Heart right ventricle (tissue), 16 donors: Measurements from ENCODE around the gene SRMS. TPM values are rescaled to one million over a fixed set of nuclear protein-coding genes. Genes with fewer than 3 reads are reported as not detected.

Experiments
- ATAC-seq, 8 donors: fragments of 200-7000 bp; cut with Tn5 transposase; one replicate each; pipeline ENCODE4 v1.9.1; 2020; ENCODE audit warnings: mild to moderate bottlenecking in 8 of 8, moderate library complexity in 8 of 8, moderate number of reproducible peaks in 1 of 8
- DNase-seq, 2 donors: peaks; one replicate each; pipeline ENCODE4 v3.0.0-alpha.2; 2020
- H3K27ac ChIP-seq, 10 donors: fragments of 200-600 bp; sonication (generic) in 2 of 10; one replicate each; pipeline versions ENCODE4 v1.5.0 to v1.8.0; 2020 to 2022; ENCODE audit warnings: mild to moderate bottlenecking in 3 of 10
- H3K27me3 ChIP-seq, 7 donors: fragments of 200-600 bp; one replicate each; pipeline ENCODE4 v1.8.0; 2021 to 2022; ENCODE audit warnings: mild to moderate bottlenecking in 2 of 7
- H3K36me3 ChIP-seq, 9 donors: fragments of 200-600 bp; sonication (generic) in 1 of 9; one replicate each; pipeline versions ENCODE4 v1.5.0 to v1.8.0; 2020 to 2022; ENCODE audit warnings: mild to moderate bottlenecking in 2 of 9
- H3K4me1 ChIP-seq, 9 donors: fragments of 200-600 bp; sonication (generic) in 1 of 9; one replicate each; pipeline versions ENCODE4 v1.5.0 to v1.8.0; 2020 to 2022; ENCODE audit warnings: mild to moderate bottlenecking in 4 of 9
- H3K4me3 ChIP-seq, 10 donors: fragments of 200-600 bp; sonication (generic) in 2 of 10; one replicate each; pipeline versions ENCODE4 v1.5.0 to v1.8.0; 2020 to 2022; ENCODE audit warnings: mild to moderate bottlenecking in 7 of 10, moderate library complexity in 2 of 10
- H3K9me3 ChIP-seq, 11 donors: fragments of 200-600 bp in 10 of 11; sonication (generic) in 2 of 11; one replicate each; pipeline versions ENCODE4 v1.5.0 to v1.8.0; 2013 to 2022; ENCODE audit warnings: mild to moderate bottlenecking in 2 of 11, control low read depth in 1 of 11, moderate library complexity in 1 of 11
- CTCF ChIP-seq, 9 donors: fragments of 200-600 bp; sonication (generic) in 2 of 9; IDR thresholded peaks; one replicate each; pipeline versions ENCODE4 v1.5.0 to v1.8.0; 2021 to 2022; ENCODE audit warnings: antibody characterized with exemption in 9 of 9, mild to moderate bottlenecking in 5 of 9, moderate library complexity in 1 of 9
- WGBS, 2 donors: extraction: QIAGEN DNeasy Blood & Tissue Kit; methylation state at CpG; one replicate each; pipeline ENCODE4 v1.1.7; 2013; ENCODE audit warnings: inconsistent platforms in 1 of 2; 5-methylcytosine and 5-hydroxymethylcytosine counted together
- intact Hi-C, 10 donors: fragments of 100-400 bp; cut with DNase I; formaldehyde crosslinking; loops; one replicate each; pipeline versions ENCODE4 v1.11.1 to v1.14.2; 2022
- polyA plus RNA-seq, 2 donors: library from polyadenylated mRNA; stranded (reverse); fragments of 200-250 nt; gene quantifications; one replicate each; pipeline ENCODE4 v1.2.3, GENCODE V29; 2013
- total RNA-seq, 10 donors: library from RNA; stranded (reverse); fragmentation: NEBNext Ultra II Directional in 3 of 10; extraction: Animal tissue kit (Norgen Biotek cat#: 25700) in 3 of 10; gene quantifications; one replicate each; pipeline versions ENCODE4 v1.2.1 to v1.2.4, GENCODE V29; 2021 to 2023
- donor health status: Arrhythmogenic right ventricular cardiomyopathy.
- donor health status: ischemic (EF 13 %, LVEDD 7.1; RV severe dilation, severe dysfunction).
- donor health status: healthy with polysubstance abuse.
- donor health status: DM: no; HTN: yes; CAD: no.
- donor health status: DM: no; HTN: no; CAD: no.
- donor health status: ischemic (EF 25% LVEDD 6.9; RV normal size, moderate dysfunction).
- donor health status: ischemic (EF 25% LVEDD 5.7; RV mildly dilated, moderate dysfunction).
- donor health status: healthy.
- donor health status: DM: yes; HTN: yes; CAD: no.
- donor health status: Ischemic cardiomyopathy.
- donor health status: ischemic (EF 35%, LVEDD 5.7; RV mildly dilated, moderate dysfunction).
- donor health status: nonischemic (EF 11% LVEDD 7.7; RV severe dilation, severe dysfunction).
- donor health status: DM: yes; HTN: yes; CAD: no.
- donor health status: PGD.
- donor health status: ischemic (EF 29% LVEDD 5.4; RV normal size, mild dysfunction).
- donor health status: nonischemic (EF 23%, LVEDD 6.1; RV moderate dilation, normal function).

Gene SRMS
- total and polyA plus RNA-seq, 12 donors: not detected

GRCh38 chr20:63532449-63532971, 15.0 kb downstream of the SRMS start:
- intact Hi-C loops: loop anchor here in 3 of 10 donors (10.0 kb wide), 1 partner anchor 332 kb away; the partner anchor contains the start of genes ABHD16B (in 3 of the 3) and TPD52L2 (in 3 of the 3)
- 80 to 84% methylated on average over 24 of the region's 24 CpGs for WGBS, 2 donors
- Histone ChIP-seq H3K4me1 (peaks cover 0 to 25% (median 4%) of the 10 kb centered on the region in 9 donors), H3K27ac (no peak overlapping the region), H3K36me3 (no peaks in the 10 kb centered on the region), H3K9me3 (no peaks in the 10 kb centered on the region), H3K27me3 (peaks cover 0 to 38% (median 20%) of the 10 kb centered on the region in 7 donors), H3K4me3 (no peak overlapping the region)
- DNase-seq (no peak), ATAC-seq (no peak)
- no peak for TF ChIP-seq CTCF (IDR thresholded peaks at IDR 0.05)

GRCh38 chr20:63531686-63532448, 15.7 kb downstream of the SRMS start:
- DNase-seq (no peak), ATAC-seq (no peak)
- 75 to 77% methylated on average over 27 of the region's 27 CpGs for WGBS, 2 donors
- intact Hi-C loops: loop anchor here in 3 of 10 donors (10.0 kb wide), 1 partner anchor 333 kb away; the partner anchor contains the start of genes ABHD16B (in 3 of the 3) and TPD52L2 (in 3 of the 3)
- H3K27me3 ChIP-seq: peaks cover 0 to 32% (median 19%) of the 10 kb centered on the region in 7 donors
- peaks cover 0 to 18% (median 0%) of the 10 kb centered on the region in 9 donors for H3K4me1 ChIP-seq
- no peak overlapping the region for H3K4me3 ChIP-seq
- H3K9me3 ChIP-seq: no peaks in the 10 kb centered on the region
- H3K27ac ChIP-seq: no peak overlapping the region
- no peak for TF ChIP-seq CTCF (IDR thresholded peaks at IDR 0.05)
- H3K36me3 ChIP-seq: no peaks in the 10 kb centered on the region

GRCh38 chr20:63530788-63531160, 16.8 kb downstream of the SRMS start:
- no peak for ATAC-seq
- no peak overlapping the region for H3K27ac ChIP-seq
- intact Hi-C loops: loop anchor here in 3 of 10 donors (10.0 kb wide), 1 partner anchor 334 kb away; the partner anchor contains the start of genes ABHD16B (in 3 of the 3) and TPD52L2 (in 3 of the 3)
- H3K4me3 ChIP-seq: no peak overlapping the region
- H3K4me1 ChIP-seq: peaks cover 0 to 10% (median 0%) of the 10 kb centered on the region in 9 donors
- no peak for DNase-seq
- H3K27me3 ChIP-seq: peaks cover 0 to 24% (median 17%) of the 10 kb centered on the region in 7 donors
- H3K36me3 ChIP-seq: no peaks in the 10 kb centered on the region
- WGBS, 2 donors: 71 to 75% methylated on average over 14 of the region's 14 CpGs
- no peaks in the 10 kb centered on the region for H3K9me3 ChIP-seq
- TF ChIP-seq CTCF (IDR thresholded peaks at IDR 0.05): no peak
